ENCODE data around the gene NRXN2. TPM values are rescaled to one million over a fixed set of nuclear protein-coding genes. Genes with fewer than 3 reads are reported as not detected.

The NRXN2 gene
- total RNA-seq, 4 donors from 2014 or later = 0.21 to 0.72 (median 0.64) TPM; not detected in 1

- peaks cover under 1% of the 10 kb centered on the region for H3K4me1 ChIP-seq
- H3K27me3 ChIP-seq = peaks cover 12% of the 10 kb centered on the region
- no peak for TF ChIP-seq CTCF (IDR thresholded peaks at IDR 0.05)
- no peak for TF ChIP-seq POLR2AphosphoS5 (IDR thresholded peaks at IDR 0.05)
- TF ChIP-seq EP300 (IDR thresholded peaks at IDR 0.05) = no peak
- no peak for TF ChIP-seq POLR2A (IDR thresholded peaks at IDR 0.05)
- H3K4me3 ChIP-seq = no peak overlapping the region
- H3K27ac ChIP-seq = no peak overlapping the region
- WGBS = no CpG with 5 or more reads among the region's 10 CpGs
- DNase-seq (ENCODE audit: low spot score in 2 of 2) = no peak
- H3K36me3 ChIP-seq = no peaks in the 10 kb centered on the region
- no peaks in the 10 kb centered on the region for H3K9me3 ChIP-seq
Measured at GRCh38 chr11:64602466-64603070, 120.4 kb downstream of the NRXN2 start.

DNA sequence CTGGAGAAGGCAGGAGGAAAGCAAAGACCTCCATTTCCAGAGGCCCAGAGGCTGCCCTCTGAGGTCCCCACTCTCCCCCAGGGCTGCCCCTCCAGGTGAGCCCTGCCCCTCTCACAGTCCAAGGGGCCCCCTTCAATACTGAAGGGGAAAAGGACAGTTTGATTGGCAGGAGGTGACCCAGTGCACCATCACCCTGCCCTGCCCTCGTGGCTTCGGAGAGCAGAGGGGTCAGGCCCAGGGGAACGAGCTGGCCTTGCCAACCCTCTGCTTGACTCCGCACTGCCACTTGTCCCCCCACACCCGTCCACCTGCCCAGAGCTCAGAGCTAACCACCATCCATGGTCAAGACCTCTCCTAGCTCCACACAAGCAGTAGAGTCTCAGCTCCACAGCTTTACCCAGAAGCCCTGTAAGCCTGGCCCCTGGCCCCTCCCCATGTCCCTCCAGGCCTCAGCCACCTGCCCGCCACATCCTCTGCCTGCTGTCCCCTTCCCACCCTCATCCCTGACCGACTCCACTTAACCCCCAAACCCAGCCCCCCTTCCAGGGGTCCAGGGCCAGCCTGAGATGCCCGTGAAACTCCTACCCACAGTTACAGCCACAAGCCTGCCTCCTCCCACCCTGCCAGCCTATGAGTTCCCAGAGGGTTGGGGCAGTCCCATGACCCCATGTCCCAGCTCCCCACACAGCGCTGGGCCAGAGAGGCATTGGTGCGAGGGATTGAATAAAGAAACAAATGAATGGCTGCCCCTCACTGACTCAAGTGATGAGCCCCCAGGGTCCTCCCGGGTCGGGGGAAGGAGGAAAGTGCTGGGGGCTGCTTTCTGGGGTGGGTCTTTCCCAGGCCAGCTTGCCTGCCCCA lies 121.2 kb downstream of the NRXN2 start:
- no peak overlapping the region for H3K27ac ChIP-seq
- WGBS = 76% methylated on average over 9 of the region's 12 CpGs
- TF ChIP-seq EP300 (IDR thresholded peaks at IDR 0.05) (no peak), POLR2AphosphoS5 (IDR thresholded peaks at IDR 0.05) (no peak), CTCF (IDR thresholded peaks at IDR 0.05) (no peak), POLR2A (IDR thresholded peaks at IDR 0.05) (no peak)

DNA sequence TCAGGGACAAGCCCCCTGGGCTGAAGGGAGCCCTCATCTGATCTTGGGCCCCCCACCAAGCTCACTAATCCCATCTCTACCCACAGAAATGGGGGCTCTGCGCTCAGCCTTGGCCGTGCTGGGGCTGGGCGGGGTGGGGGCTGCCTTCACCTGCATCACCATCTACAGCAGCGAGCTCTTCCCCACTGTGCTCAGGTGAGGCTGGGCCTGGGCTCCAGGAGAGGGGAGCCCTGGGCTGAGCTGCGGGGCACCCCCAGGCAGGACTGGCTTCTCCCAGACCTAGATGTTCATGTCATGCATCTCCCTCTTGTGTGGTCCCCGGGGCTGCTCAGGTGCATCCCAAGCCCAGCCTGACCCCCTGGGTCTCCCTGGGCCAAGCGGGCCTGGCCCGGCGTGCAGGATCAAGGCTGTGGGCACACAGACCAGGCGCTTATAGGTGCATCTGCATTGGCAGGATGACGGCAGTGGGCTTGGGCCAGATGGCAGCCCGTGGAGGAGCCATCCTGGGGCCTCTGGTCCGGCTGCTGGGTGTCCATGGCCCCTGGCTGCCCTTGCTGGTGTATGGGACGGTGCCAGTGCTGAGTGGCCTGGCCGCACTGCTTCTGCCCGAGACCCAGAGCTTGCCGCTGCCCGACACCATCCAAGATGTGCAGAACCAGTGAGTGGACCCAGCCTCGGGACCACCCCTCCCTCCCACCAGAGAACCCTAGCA lies 122.6 kb downstream of the NRXN2 start:
- no peak for TF ChIP-seq POLR2AphosphoS5 (IDR thresholded peaks at IDR 0.05)
- TF ChIP-seq POLR2A (IDR thresholded peaks at IDR 0.05) = no peak
- no peak for TF ChIP-seq CTCF (IDR thresholded peaks at IDR 0.05)
- TF ChIP-seq EP300 (IDR thresholded peaks at IDR 0.05) = no peak
- WGBS = 93% methylated on average over 8 of the region's 19 CpGs
- H3K27me3 ChIP-seq = peaks cover under 1% of the 10 kb centered on the region
- no peak overlapping the region for H3K4me3 ChIP-seq
- H3K9me3 ChIP-seq = no peaks in the 10 kb centered on the region
- no peaks in the 10 kb centered on the region for H3K4me1 ChIP-seq
- no peak for DNase-seq (ENCODE audit: low spot score in 2 of 2)
- H3K27ac ChIP-seq = no peak overlapping the region
- H3K36me3 ChIP-seq = no peaks in the 10 kb centered on the region

More for the DNA sequence above, 121.2 kb downstream of the NRXN2 start:
- Histone ChIP-seq H3K4me1 (no peaks in the 10 kb centered on the region), H3K27me3 (peaks cover 5% of the 10 kb centered on the region), H3K4me3 (no peak overlapping the region), H3K9me3 (no peaks in the 10 kb centered on the region), H3K36me3 (no peaks in the 10 kb centered on the region)
- no peak for DNase-seq (ENCODE audit: low spot score in 2 of 2)

DNA sequence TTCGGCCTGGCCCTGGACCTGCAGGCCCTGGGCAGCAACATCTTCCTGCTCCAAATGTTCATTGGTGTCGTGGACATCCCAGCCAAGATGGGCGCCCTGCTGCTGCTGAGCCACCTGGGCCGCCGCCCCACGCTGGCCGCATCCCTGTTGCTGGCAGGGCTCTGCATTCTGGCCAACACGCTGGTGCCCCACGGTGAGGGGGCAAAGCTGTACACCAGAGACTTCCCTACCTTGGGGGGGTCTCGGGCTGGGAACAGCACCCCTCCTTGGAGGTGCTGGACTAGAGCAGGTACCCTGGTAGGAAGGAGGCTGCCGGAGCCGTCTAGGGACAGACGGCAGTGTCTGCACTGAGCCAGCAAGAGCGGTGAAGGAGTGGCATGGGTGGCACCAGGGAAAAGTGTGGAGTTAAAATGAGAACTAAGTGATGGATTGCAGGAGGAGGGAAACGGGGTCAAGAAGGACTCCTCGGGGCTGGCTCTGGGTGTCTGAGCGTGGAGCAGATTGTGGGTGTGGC lies 123.2 kb downstream of the NRXN2 start:
- no peaks in the 10 kb centered on the region for H3K4me1 ChIP-seq
- 83% methylated on average over 8 of the region's 17 CpGs for WGBS
- no peak for DNase-seq (ENCODE audit: low spot score in 2 of 2)
- H3K27me3 ChIP-seq = no peaks in the 10 kb centered on the region
- no peak overlapping the region for H3K4me3 ChIP-seq
- no peaks in the 10 kb centered on the region for H3K36me3 ChIP-seq
- no peaks in the 10 kb centered on the region for H3K9me3 ChIP-seq
- H3K27ac ChIP-seq = no peak overlapping the region
- TF ChIP-seq CTCF (IDR thresholded peaks at IDR 0.05) (no peak), EP300 (IDR thresholded peaks at IDR 0.05) (no peak), POLR2A (IDR thresholded peaks at IDR 0.05) (no peak), POLR2AphosphoS5 (IDR thresholded peaks at IDR 0.05) (no peak)
